Omental fat pad (tissue), 4 donors: Measurements from ENCODE around the gene C16orf95. TPM values are rescaled to one million over a fixed set of nuclear protein-coding genes. Genes with fewer than 3 reads are reported as not detected.
"Not testable (repeated sequence)": the region's sequence is repeated elsewhere in the genome, so short reads cannot be mapped to it uniquely, and the experiment has no call there.

Experiments
- ATAC-seq: fragments of 150-250 bp; one replicate; pipeline ENCODE4 v1.9.1; 2016; ENCODE audit warnings: mild to moderate bottlenecking, moderate library complexity; ENCODE audit not compliant: low FRiP score
- DNase-seq: peaks from one replicate; pipeline ENCODE4 v3.0.0-alpha.2; 2019; ENCODE audit warnings: low spot score
- CTCF ChIP-seq, 3 donors: fragments of 450-650 bp; IDR thresholded peaks; one replicate each; pipeline ENCODE4 v1.5.1; 2016 to 2017; ENCODE audit warnings: antibody characterized with exemption in 3 of 3, mild to moderate bottlenecking in 3 of 3, moderate library complexity in 2 of 3
- total RNA-seq, 4 donors: library from RNA; depleted of rRNA; stranded (reverse); fragments of >200 nt; gene quantifications; one replicate each; pipeline ENCODE4 v1.1.0, GENCODE V29; 2016

The C16orf95 gene
- 1 to 10 TPM; 1.6 to 7.1 (median 2.5) TPM for total RNA-seq

- TF ChIP-seq CTCF (IDR thresholded peaks at IDR 0.05) = no peak
- peak; percentile 99 for DNase-seq
- ATAC-seq = peak; percentile 93
Observed at GRCh38 chr16:87316923-87317749, at the start of gene C16orf95. Gene C16orf95, minus strand, starts transcription at chr16:87317392. Its CDS starts 150 bp downstream, at chr16:87317242.

DNA sequence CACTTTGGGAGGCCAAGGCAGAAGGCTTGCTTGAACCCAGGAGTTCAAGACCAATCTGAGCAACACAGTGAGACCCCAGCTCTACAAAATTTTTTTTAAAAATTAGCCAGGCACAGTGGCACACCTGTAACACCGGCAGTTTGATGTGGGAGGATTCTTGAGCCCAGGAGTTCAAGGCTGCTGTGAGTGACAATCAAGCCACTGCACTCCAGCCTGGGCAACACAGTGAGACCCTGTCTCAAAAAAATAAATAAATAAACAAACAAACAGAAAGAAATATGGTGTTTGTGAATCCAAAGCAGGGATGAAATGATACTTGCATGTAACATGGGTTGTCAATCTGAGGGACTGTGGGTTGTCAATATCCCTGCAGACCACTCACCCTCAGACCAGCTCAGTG is 49.7 kb upstream of the C16orf95 start:
- no peak for TF ChIP-seq CTCF (IDR thresholded peaks at IDR 0.05)
- DNase-seq (no peak), ATAC-seq (no peak)

GRCh38 chr16:87366288-87366687 is 49.1 kb upstream of the C16orf95 start:
- ATAC-seq = no peak
- DNase-seq = no peak
- no peak for TF ChIP-seq CTCF (IDR thresholded peaks at IDR 0.05)

- no peak for ATAC-seq
- TF ChIP-seq CTCF (IDR thresholded peaks at IDR 0.05) = no peak
- DNase-seq = no peak
Observed at GRCh38 chr16:87365021-87365713, 48.0 kb upstream of the C16orf95 start.

- DNase-seq = no peak
- peak; percentile 41 for ATAC-seq
- no peak for TF ChIP-seq CTCF (IDR thresholded peaks at IDR 0.05)
Observed at GRCh38 chr16:87363771-87364455, 46.7 kb upstream of the C16orf95 start.

GRCh38 chr16:87362828-87363559 is 45.8 kb upstream of the C16orf95 start:
- not testable (repeated sequence) for DNase-seq, ATAC-seq
